Anterior cingulate cortex (tissue), 58 donors: Measurements from ENCODE around the gene ZNF91.
"Not testable (repeated sequence)": the region's sequence is repeated elsewhere in the genome, so short reads cannot be mapped to it uniquely, and the experiment has no call there.

Experiments used
- DNase-seq, 58 donors: peaks; one replicate each; lab custom pipeline; 2025; lab: John Stamatoyannopoulos, UW

Gene ZNF91

GRCh38 chr19:23321403-23321802 lies 73.9 kb downstream of the ZNF91 start:
- not testable (repeated sequence) for DNase-seq

GRCh38 chr19:23319571-23319970 lies 75.7 kb downstream of the ZNF91 start:
- not testable (repeated sequence) for DNase-seq

DNA sequence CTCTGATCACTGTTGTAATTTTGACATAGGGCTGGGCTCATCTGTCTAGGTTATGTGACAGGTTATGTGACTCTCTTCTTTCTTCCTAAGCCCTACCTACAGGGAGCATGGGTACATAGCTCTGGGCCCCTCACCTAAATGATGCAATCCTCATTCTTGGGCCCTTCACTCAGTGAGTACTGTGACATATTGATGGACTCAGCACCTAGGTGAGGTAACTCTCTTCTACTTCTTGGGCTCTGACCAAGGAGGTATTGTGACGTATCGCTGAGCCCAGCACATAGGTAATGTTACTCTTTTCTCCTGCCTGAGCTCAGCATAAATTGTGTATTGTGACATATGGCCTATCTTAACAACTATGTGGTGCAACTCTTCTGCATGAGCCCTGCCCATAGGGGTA lies 76.3 kb downstream of the ZNF91 start:
- not testable (repeated sequence) for DNase-seq

DNA sequence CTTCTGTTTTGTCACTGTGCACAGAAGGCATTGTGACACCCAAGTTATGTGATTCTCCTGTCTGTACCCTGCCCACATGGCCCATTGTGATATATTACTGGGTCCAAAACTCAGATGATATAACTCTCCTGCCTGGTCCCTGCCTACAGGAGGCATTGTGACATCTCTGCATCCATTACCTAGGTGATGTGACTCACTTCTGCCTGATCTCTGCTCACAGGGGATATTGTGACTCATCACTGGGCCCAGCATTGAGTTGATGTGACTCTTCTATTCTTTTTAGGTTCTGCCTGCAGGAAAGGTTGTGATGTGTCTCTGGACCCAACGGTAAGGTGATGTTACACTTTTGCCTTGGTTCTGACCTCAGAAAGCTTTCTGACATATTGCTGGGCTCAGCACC lies 77.1 kb downstream of the ZNF91 start:
- DNase-seq: no peak

DNA sequence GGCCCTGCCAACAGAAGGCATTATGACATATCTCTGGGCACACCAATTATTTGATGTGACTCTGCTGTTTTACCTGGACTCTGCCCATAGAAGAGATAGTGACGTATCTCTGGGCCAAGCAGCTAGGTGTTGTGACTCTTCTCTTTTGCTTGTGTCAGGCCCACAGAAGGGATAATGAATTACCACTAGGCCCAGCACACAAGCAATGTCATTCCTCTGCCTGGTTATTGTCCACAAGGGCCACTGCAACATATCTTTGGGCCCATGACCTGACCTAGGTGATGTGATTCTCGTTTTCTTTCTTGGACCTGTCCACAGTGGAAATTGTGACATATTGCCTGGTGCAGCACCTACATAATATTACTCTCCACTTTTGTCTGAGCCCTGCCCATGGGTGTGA lies 80.0 kb downstream of the ZNF91 start:
- DNase-seq: no peak

GRCh38 chr19:23314505-23315251 lies 80.6 kb downstream of the ZNF91 start:
- no peak for DNase-seq

DNA sequence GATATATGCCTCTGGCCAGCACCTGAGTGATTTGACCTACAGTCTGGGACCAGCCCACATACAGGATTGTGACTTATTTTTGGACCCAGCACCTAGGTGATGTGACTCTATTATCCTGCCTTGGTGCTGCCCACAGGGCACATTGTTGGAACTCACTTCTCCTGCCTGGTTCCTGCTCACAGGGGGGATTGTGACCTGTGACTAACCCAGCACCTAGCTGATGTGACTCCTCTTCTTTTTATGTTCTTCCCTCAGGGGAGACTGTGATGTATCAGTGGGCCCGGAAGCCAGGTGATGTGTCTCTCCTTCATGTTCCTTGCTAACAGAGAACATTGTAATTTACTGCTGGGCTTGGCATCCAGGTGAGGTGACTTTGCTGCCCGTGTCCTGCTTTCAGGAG lies 82.1 kb downstream of the ZNF91 start:
- no peak for DNase-seq

GRCh38 chr19:23312515-23312914 lies 82.8 kb downstream of the ZNF91 start:
- DNase-seq: no peak

DNA sequence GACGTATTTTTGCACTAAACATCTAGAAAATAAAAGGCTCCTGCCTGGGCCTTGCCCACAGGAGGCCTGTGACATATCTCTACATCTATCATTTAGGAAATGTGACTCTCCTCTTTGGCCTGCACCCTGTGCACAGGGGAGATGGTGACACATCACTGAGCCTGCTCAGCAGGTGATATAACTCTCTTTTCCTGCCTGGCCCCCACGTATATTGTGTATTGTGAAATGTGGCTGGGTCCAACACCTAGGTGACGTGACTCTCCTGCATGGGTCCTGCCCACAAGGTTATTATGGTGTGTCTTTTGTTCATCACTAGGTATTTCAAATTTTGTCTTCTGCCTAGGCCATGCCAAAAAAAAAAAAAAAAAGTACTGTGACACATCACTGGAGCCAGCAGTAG lies 83.7 kb downstream of the ZNF91 start:
- no peak for DNase-seq

- no peak for DNase-seq
Measured at GRCh38 chr19:23310729-23311211, 84.5 kb downstream of the ZNF91 start.

GRCh38 chr19:23309926-23310325 lies 85.3 kb downstream of the ZNF91 start:
- no peak for DNase-seq

DNA sequence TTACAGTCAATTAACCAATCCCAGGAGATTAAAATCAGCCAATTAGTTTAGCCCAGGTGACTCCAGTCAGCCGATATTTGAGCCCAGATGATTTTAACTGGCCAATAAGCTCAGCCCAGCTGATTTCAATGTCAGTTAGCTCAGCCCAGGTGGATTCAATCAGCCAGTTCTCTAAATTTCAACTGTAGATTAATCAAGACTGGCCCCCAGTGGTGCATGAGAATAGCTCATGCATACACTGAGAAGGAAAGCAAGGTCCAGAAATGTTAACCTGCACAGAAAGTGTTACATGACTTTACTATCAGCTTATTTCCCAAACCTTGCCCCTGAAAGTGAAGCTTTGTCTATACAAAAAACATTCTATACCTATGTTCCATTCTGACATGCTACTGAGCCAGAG lies 89.7 kb downstream of the ZNF91 start:
- DNase-seq: no peak

GRCh38 chr19:23304238-23304637 lies 91.0 kb downstream of the ZNF91 start:
- DNase-seq: no peak

- no peak for DNase-seq
Measured at GRCh38 chr19:23294141-23294540, 101.1 kb downstream of the ZNF91 start.

DNA sequence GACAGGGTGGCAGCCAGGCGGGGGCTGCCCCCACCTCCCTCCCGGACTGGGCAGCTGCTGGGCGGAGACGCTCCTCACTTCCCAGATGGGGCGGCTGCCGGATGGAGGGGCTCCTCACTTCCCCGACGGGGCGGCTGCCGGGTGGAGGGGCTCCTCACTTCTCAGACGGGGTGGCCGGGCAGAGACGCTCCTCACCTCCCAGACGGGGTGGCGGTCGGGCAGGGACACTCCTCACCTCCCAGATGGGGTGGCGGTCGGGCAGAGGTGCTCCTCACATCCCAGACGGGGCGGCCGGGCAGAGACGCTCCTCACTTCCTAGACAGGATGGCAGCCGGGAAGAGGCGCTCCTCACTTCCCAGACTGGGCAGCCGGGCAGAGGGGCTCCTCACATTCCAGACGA lies 105.3 kb downstream of the ZNF91 start:
- DNase-seq: not testable (repeated sequence)
